Testis (tissue), 2 donors: ENCODE results near the gene PLCB1.

ENCODE experiments used
- CTCF ChIP-seq, 3 experiments: fragments of 450-650 bp in 2 of 3; fragments of 200-600 bp in 1 of 3; sonication (generic) in 1 of 3; IDR thresholded peaks; one replicate each; pipeline ENCODE4 v1.5.1; 2016 to 2019; ENCODE audit warnings: antibody characterized with exemption in 3 of 3, mild to moderate bottlenecking in 2 of 3, moderate library complexity in 1 of 3
- POLR2A ChIP-seq: fragments of 450-650 bp; IDR thresholded peaks from one replicate; pipeline ENCODE4 v1.6.1; 2017; ENCODE audit warnings: antibody characterized with exemption, mild to moderate bottlenecking, moderate library complexity

GRCh38 chr20:8856668-8857067 is 724.6 kb downstream of the PLCB1 start:
- TF ChIP-seq CTCF (IDR thresholded peaks at IDR 0.05) (no peak), POLR2A (no peak)
